GM21619 (cell line): ENCODE data around the gene DMBT1.

ENCODE experiments used
- ATAC-seq: cut with Tn5 transposase; IDR thresholded peaks from one replicate; pipeline ENCODE4 v1.9.1; 2021; ENCODE audit not compliant: unreplicated experiment

The DMBT1 gene

GRCh38 chr10:122643931-122644534 lies 83.5 kb downstream of the DMBT1 start:
- ATAC-seq: no peak

GRCh38 chr10:122646511-122647382 lies 86.2 kb downstream of the DMBT1 start:
- no peak for ATAC-seq

GRCh38 chr10:122647383-122647968 lies 86.9 kb downstream of the DMBT1 start:
- ATAC-seq: no peak

GRCh38 chr10:122648599-122649428 lies 88.3 kb downstream of the DMBT1 start:
- no peak for ATAC-seq

- ATAC-seq: no peak
Observed at GRCh38 chr10:122649903-122650302, 89.3 kb downstream of the DMBT1 start.

- no peak for ATAC-seq
Observed at GRCh38 chr10:122650331-122650730, 89.8 kb downstream of the DMBT1 start.

GRCh38 chr10:122655524-122656307 lies 95.2 kb downstream of the DMBT1 start:
- no peak for ATAC-seq

- no peak for ATAC-seq
Observed at GRCh38 chr10:122656308-122656705, 95.8 kb downstream of the DMBT1 start.

GRCh38 chr10:122656741-122657140 lies 96.2 kb downstream of the DMBT1 start:
- ATAC-seq: no peak

- no peak for ATAC-seq
Observed at GRCh38 chr10:122657255-122657654, 96.7 kb downstream of the DMBT1 start.

- ATAC-seq: no peak
Observed at GRCh38 chr10:122657729-122658128, 97.2 kb downstream of the DMBT1 start.

- ATAC-seq: no peak
Observed at GRCh38 chr10:122658356-122659049, 97.9 kb downstream of the DMBT1 start.

GRCh38 chr10:122659126-122659525 lies 98.6 kb downstream of the DMBT1 start:
- ATAC-seq: no peak

- ATAC-seq: no peak
Observed at GRCh38 chr10:122659651-122660050, 99.1 kb downstream of the DMBT1 start.

- ATAC-seq: no peak
Observed at GRCh38 chr10:122660696-122661095, 100.1 kb downstream of the DMBT1 start.

- no peak for ATAC-seq
Observed at GRCh38 chr10:122662231-122662630, 101.7 kb downstream of the DMBT1 start.

GRCh38 chr10:122663516-122664130 lies 103.1 kb downstream of the DMBT1 start:
- no peak for ATAC-seq

GRCh38 chr10:122664501-122664900 lies 103.9 kb downstream of the DMBT1 start:
- no peak for ATAC-seq

- ATAC-seq: no peak
Observed at GRCh38 chr10:122665329-122665860, 104.8 kb downstream of the DMBT1 start.
